ENCODE results near the gene TTC12.

Gene TTC12

DNA sequence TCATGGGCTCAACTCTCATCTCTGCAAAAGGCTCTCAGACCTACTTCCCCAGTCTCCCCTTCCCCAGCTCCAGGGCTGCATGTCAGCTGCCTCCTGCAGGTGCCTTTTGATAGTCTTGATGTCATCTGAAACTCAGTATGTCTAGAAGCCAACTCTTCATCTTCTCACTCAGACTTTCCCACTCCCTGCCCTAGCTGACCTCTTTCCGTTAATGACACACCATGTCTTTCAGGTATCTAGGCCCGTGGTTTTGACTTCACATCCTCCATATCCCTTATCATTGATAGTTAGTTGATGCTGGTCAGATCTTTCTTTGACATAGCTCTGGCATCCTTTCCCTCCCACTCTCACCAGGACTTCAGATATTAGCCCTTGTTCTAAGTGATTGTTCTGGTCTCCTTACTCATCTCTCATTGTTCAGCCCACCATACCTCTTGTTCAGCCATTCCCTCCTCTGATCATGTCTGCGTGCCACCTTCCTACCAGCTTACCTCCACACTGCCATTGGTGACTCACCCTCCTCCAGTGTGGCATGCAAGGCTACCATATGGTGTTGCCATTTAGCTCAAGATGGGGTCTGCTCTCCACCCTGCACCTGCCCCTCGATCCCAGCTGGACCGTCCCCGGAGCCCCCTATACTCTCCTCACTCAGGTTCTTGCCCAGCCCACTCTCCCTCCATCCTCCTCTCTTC, 18.4 kb downstream of the TTC12 start:
- FAIRE-seq (no peak), DNase-seq (ENCODE audit: insufficient read length, low spot score) (no peak)
- TF ChIP-seq POLR2A (IDR thresholded peaks at IDR 0.05; ENCODE audit: low read depth, low read length) (no peak), POU2F2 (IDR thresholded peaks at IDR 0.05; ENCODE audit: low read depth, low read length) (no peak), POLR2AphosphoS5 (IDR thresholded peaks at IDR 0.05; ENCODE audit: low read depth, low read length) (no peak), SPI1 (IDR thresholded peaks at IDR 0.05; ENCODE audit: low read depth, low read length) (no peak), TAF1 (IDR thresholded peaks at IDR 0.05; ENCODE audit: low read depth, low read length) (no peak), PAX5 (IDR thresholded peaks at IDR 0.05; ENCODE audit: insufficient read depth, low read length, severe bottlenecking) (no peak)

DNA sequence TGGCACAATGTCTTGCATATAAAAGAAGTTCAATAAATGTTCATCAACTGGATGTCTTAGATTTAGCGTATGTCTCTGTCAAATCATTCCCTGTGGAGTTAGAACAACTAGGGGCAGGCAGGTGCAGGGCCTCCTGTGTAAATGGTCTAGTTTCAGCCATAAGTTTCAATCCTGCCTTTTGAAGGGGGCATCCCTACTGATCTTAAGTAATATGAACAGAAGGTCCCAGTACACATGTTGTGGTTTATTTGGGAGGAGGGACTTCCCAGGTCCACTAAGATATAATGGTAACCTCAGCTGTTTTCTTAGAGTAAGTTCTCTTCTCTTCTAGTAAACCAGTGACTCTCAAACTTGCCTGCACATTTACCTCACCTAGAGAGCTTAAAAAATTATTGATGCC, 19.8 kb downstream of the TTC12 start:
- DNase-seq (ENCODE audit: insufficient read length, low spot score) (no peak), FAIRE-seq (peak; percentile 66)
- TF ChIP-seq PAX5 (IDR thresholded peaks at IDR 0.05; ENCODE audit: insufficient read depth, low read length, severe bottlenecking): no peak
- TF ChIP-seq POLR2A (IDR thresholded peaks at IDR 0.05; ENCODE audit: low read depth, low read length): no peak
- no peak for TF ChIP-seq TAF1 (IDR thresholded peaks at IDR 0.05; ENCODE audit: low read depth, low read length)
- TF ChIP-seq POLR2AphosphoS5 (IDR thresholded peaks at IDR 0.05; ENCODE audit: low read depth, low read length): no peak
- no peak for TF ChIP-seq SPI1 (IDR thresholded peaks at IDR 0.05; ENCODE audit: low read depth, low read length)
- TF ChIP-seq POU2F2 (IDR thresholded peaks at IDR 0.05; ENCODE audit: low read depth, low read length): no peak

DNA sequence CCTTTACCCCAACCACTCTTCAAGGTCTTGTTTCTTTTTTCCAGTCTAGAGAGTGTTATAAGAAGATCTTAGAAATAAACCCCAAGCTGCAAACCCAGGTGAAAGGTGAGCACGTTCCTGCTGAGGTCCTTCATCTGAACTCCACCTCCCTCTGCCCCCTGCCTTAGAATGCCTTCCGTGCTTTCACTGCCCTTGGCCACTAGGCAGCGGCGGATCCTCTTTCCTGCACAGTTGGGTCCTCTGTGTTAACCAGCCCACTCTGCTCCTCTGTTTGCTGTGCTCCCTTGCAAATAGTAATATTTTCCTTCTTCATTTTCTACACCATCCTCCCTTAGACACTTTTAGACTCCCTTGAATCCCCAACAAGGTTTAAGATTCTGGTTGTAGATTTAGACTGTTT, 24.3 kb downstream of the TTC12 start:
- no peak for FAIRE-seq
- no peak for DNase-seq (ENCODE audit: insufficient read length, low spot score)

DNA sequence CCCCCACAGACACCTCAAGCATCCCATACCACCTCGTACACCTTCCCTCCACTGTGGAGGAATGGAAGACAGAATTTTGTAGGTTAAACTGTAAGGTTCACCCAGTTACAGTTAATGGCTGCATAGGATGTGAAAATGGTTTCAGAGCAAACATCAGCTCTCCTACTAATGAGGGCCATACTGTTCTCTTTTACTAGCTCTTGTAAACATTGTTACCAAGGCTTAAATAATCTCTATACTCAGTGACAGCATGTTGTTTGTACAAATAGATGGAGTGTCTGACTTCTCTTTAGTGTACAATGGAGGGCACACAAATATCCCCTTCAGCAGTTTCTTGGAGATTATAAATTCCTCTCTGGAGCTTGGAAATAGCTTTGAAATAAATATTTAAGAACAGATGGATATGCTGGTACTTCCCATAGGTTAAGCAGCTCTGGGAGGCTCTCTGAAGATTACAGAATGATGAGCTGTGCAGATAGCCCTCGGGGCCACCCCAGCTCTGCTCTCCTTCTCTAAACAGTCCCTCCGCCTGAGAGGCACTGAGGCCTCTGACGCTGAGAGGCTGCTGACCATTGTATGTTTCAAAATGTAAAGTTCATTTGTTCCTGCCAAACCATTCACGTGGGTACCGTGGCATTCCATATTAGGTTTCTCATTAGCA, 25.7 kb downstream of the TTC12 start:
- no peak for TF ChIP-seq PAX5 (IDR thresholded peaks at IDR 0.05; ENCODE audit: insufficient read depth, low read length, severe bottlenecking)
- no peak for TF ChIP-seq POU2F2 (IDR thresholded peaks at IDR 0.05; ENCODE audit: low read depth, low read length)
- no peak for TF ChIP-seq POLR2A (IDR thresholded peaks at IDR 0.05; ENCODE audit: low read depth, low read length)
- TF ChIP-seq SPI1 (IDR thresholded peaks at IDR 0.05; ENCODE audit: low read depth, low read length): no peak
- no peak for TF ChIP-seq TAF1 (IDR thresholded peaks at IDR 0.05; ENCODE audit: low read depth, low read length)
- no peak for TF ChIP-seq POLR2AphosphoS5 (IDR thresholded peaks at IDR 0.05; ENCODE audit: low read depth, low read length)
- DNase-seq (ENCODE audit: insufficient read length, low spot score) (no peak), FAIRE-seq (no peak)

More for the DNA sequence above, 24.3 kb downstream of the TTC12 start:
- TF ChIP-seq POLR2AphosphoS5 (IDR thresholded peaks at IDR 0.05; ENCODE audit: low read depth, low read length) (no peak), PAX5 (IDR thresholded peaks at IDR 0.05; ENCODE audit: insufficient read depth, low read length, severe bottlenecking) (no peak), SPI1 (IDR thresholded peaks at IDR 0.05; ENCODE audit: low read depth, low read length) (no peak), TAF1 (IDR thresholded peaks at IDR 0.05; ENCODE audit: low read depth, low read length) (no peak), POLR2A (IDR thresholded peaks at IDR 0.05; ENCODE audit: low read depth, low read length) (no peak), POU2F2 (IDR thresholded peaks at IDR 0.05; ENCODE audit: low read depth, low read length) (no peak)

DNA sequence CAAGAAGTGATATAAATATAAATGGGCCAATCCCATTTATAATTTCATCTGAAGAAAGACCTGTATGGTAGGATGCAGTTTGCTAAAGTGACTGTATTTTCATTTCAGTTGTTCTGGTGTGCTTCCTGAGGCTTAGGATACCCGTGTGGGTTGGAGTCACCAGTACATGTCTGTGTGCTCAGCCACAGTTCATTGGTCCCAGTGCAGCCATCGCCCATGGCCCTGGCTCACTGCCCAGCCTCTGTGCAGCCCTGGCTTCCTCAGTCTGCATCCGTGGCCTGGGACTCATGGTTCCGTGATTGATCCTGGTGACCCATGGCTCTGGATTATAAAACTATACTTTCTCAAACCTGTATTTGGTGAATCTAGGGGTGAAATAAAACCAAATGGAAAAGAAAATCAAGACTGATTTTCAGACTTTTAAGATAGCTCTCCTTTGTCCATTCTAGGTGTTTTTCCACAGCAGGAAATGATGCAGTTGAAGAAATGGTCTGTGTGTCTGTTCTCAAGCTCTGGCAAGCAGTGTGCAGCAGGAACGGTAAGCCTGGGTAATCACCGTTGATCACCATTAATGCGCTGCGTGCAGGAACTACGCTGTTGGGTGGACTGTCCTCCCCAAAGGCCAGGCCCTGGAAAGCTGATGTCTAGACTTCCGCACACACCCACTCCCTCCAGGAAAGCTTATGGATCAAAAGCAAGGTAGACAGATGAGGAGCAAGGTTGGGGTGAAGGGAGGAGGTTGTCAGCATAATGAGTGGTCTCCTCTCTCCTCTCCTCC, 27.2 kb downstream of the TTC12 start:
- DNase-seq (ENCODE audit: insufficient read length, low spot score): no peak
- TF ChIP-seq POLR2A (IDR thresholded peaks at IDR 0.05; ENCODE audit: low read depth, low read length) (no peak), TAF1 (IDR thresholded peaks at IDR 0.05; ENCODE audit: low read depth, low read length) (no peak), POU2F2 (IDR thresholded peaks at IDR 0.05; ENCODE audit: low read depth, low read length) (no peak), SPI1 (IDR thresholded peaks at IDR 0.05; ENCODE audit: low read depth, low read length) (no peak), POLR2AphosphoS5 (IDR thresholded peaks at IDR 0.05; ENCODE audit: low read depth, low read length) (no peak), PAX5 (IDR thresholded peaks at IDR 0.05; ENCODE audit: insufficient read depth, low read length, severe bottlenecking) (no peak)
- FAIRE-seq: no peak

DNA sequence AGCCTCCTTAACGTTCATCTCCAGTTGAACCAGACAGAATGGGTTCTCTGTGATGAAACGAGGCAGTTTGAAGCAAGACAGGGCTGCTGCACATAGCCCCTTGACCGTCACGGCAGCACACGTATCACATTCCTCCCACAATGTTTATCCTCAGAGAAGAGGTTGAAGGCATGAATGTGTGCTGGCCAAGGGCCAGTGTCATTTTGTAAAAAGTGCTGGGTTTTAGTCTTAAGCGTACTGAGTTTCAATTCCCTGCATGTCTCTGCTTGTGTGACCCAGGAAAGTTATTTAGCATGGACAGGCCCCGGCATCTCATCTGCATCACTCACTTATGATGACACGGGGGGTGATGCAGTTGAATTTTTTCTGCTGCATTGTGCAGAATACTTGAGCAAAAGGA, 31.6 kb downstream of the TTC12 start:
- FAIRE-seq (no peak), DNase-seq (ENCODE audit: insufficient read length, low spot score) (no peak)
- TF ChIP-seq TAF1 (IDR thresholded peaks at IDR 0.05; ENCODE audit: low read depth, low read length) (no peak), SPI1 (IDR thresholded peaks at IDR 0.05; ENCODE audit: low read depth, low read length) (no peak), POLR2AphosphoS5 (IDR thresholded peaks at IDR 0.05; ENCODE audit: low read depth, low read length) (no peak), PAX5 (IDR thresholded peaks at IDR 0.05; ENCODE audit: insufficient read depth, low read length, severe bottlenecking) (no peak), POU2F2 (IDR thresholded peaks at IDR 0.05; ENCODE audit: low read depth, low read length) (no peak), POLR2A (IDR thresholded peaks at IDR 0.05; ENCODE audit: low read depth, low read length) (no peak)

DNA sequence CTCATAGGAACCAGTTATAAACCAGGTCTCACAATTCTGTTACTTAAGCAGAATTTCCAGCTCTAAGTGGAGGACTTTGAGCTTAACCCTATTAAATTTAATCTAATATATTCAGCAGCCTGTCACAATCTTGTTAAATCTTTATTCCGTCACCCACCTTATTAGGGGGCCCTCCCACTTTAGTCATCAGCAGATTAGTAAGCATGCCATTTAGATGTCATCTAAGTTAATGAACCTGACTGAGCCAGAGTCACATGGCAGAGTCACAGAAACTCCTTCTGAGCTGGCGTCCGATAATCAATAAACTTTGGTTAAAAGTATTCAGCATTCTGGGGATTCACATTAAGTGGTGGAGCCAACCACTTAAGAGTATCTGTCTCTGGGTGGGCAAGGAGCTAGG, 35.1 kb downstream of the TTC12 start:
- TF ChIP-seq TAF1 (IDR thresholded peaks at IDR 0.05; ENCODE audit: low read depth, low read length): no peak
- no peak for TF ChIP-seq POU2F2 (IDR thresholded peaks at IDR 0.05; ENCODE audit: low read depth, low read length)
- TF ChIP-seq SPI1 (IDR thresholded peaks at IDR 0.05; ENCODE audit: low read depth, low read length): no peak
- TF ChIP-seq POLR2A (IDR thresholded peaks at IDR 0.05; ENCODE audit: low read depth, low read length): no peak
- no peak for TF ChIP-seq POLR2AphosphoS5 (IDR thresholded peaks at IDR 0.05; ENCODE audit: low read depth, low read length)
- TF ChIP-seq PAX5 (IDR thresholded peaks at IDR 0.05; ENCODE audit: insufficient read depth, low read length, severe bottlenecking): no peak
- DNase-seq (ENCODE audit: insufficient read length, low spot score) (no peak), FAIRE-seq (no peak)

DNA sequence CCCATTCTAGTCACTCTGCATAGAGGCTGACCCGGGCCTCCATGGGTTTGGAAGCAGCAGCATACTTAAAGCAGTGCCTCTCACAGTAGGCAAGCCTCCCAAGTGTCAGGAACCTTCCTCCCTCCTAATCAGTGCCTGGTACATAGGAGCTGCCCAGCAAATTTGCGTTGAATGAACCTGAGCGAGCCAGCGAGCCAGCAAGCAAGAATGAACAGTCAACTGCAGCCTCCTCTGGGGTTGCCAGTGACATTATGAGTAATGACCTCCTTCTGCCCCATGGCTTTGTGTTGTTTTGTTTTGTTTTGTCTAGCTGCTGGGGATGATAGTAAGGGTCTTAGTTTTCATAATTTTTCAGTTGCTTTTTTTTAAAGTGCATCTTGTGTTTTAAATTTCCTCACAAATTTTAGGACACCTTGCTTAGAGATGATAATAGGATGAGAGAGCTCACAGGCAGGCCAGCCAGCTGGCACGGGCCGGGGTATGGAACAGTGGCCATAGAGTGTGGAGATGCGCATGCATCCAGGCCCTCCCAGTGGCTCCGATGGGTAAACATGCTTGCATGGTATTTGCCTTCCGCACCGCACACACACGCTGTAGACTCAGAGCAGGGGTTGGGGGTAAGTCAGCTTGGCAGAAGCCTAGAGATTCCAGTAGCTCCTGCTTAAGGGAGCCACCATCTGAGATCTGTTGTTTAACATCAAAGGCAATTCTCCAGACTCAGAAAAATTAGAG, 36.1 kb downstream of the TTC12 start:
- DNase-seq (ENCODE audit: insufficient read length, low spot score) (no peak), FAIRE-seq (no peak)
- TF ChIP-seq SPI1 (IDR thresholded peaks at IDR 0.05; ENCODE audit: low read depth, low read length): no peak
- no peak for TF ChIP-seq POLR2A (IDR thresholded peaks at IDR 0.05; ENCODE audit: low read depth, low read length)
- no peak for TF ChIP-seq POU2F2 (IDR thresholded peaks at IDR 0.05; ENCODE audit: low read depth, low read length)
- no peak for TF ChIP-seq PAX5 (IDR thresholded peaks at IDR 0.05; ENCODE audit: insufficient read depth, low read length, severe bottlenecking)
- TF ChIP-seq POLR2AphosphoS5 (IDR thresholded peaks at IDR 0.05; ENCODE audit: low read depth, low read length): no peak
- TF ChIP-seq TAF1 (IDR thresholded peaks at IDR 0.05; ENCODE audit: low read depth, low read length): no peak

Data from GM12891 (cell line).